Left cardiac atrium (tissue), 4 donors: ENCODE data around the gene NIP7. TPM values are rescaled to one million over a fixed set of nuclear protein-coding genes. Genes with fewer than 3 reads are reported as not detected.

Experiments
- ATAC-seq, 2 donors: fragments of 200-7000 bp; cut with Tn5 transposase; one replicate each; pipeline ENCODE4 v1.9.1; 2020; ENCODE audit warnings: mild to moderate bottlenecking in 2 of 2, moderate library complexity in 2 of 2
- DNase-seq: peaks from one replicate; pipeline ENCODE4 v3.0.0-alpha.2; 2020
- intact Hi-C, 2 donors: fragments of 100-400 bp; cut with DNase I; formaldehyde crosslinking; loops; one replicate each; pipeline versions ENCODE4 v1.14.1 to v1.15.1; 2022 to 2023
- total RNA-seq, 2 donors: library from RNA; stranded (reverse); fragmentation: NEBNext Ultra II Directional; extraction: Animal tissue kit (Norgen Biotek cat#: 25700); gene quantifications; one replicate each; pipeline ENCODE4 v1.2.1, GENCODE V29; 2021
- donor health status: DM: no; HTN: yes; CAD: no.
- donor health status: DM: no; HTN: yes; CAD: no; lungs with severe emphysema.
- donor health status: DM: yes; HTN: yes; CAD: no.
- donor health status: Dilated cardiomyopathy.

Gene NIP7
- total RNA-seq, 2 donors from 2014 or later: 9.1 to 20.8 TPM

DNA sequence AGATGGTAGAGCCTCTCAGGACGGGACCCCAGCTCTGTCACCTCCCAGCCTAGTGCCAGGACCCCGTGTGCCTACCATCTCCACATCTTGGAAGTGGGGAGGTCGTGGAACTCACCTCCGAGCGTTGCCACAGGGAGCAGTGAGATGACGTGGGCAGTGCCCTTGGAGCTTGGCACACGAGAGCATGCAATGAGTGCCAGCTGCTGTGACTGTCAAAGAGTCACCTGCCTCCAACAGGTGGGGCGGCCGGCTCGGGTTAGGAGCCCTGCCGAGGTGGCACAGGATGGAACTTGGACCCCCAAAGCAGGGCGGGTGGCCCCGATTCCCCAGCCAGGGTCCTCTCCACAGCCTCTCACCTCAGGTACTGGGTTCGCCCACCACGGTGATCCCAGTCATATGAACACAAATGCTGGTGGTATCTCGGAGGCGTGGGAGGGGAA is 23.0 kb upstream of the NIP7 start:
- no peak for DNase-seq
- no peak for ATAC-seq
- intact Hi-C loops: no loop called here

- ATAC-seq (no peak), DNase-seq (no peak)
- intact Hi-C loops: no loop called here
Observed at GRCh38 chr16:69318177-69318910, 21.2 kb upstream of the NIP7 start.

- intact Hi-C loops: no loop called here
- ATAC-seq (no peak), DNase-seq (no peak)
Observed at GRCh38 chr16:69318911-69319289, 20.7 kb upstream of the NIP7 start.

DNA sequence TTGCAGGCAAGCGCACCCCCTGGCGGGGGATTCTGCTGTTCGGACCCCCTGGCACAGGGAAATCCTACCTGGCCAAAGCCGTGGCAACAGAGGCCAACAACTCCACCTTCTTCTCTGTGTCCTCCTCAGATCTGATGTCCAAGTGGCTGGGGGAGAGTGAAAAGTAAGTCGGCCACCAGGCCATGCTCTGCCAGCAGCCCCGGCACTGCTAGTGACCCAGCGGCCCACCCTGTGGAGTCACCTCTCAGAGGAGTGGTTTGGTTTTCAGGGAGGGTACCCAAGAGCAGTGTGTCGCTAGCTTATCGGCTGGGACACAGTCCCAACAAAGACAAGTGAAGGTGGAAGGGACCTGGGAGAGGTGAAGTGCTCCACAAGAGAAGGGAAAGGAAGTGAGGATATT is 20.2 kb upstream of the NIP7 start:
- intact Hi-C loops: no loop called here
- DNase-seq (no peak), ATAC-seq (no peak)

GRCh38 chr16:69319826-69320739 is 19.5 kb upstream of the NIP7 start:
- no peak for ATAC-seq
- DNase-seq: no peak
- intact Hi-C loops: no loop called here

DNA sequence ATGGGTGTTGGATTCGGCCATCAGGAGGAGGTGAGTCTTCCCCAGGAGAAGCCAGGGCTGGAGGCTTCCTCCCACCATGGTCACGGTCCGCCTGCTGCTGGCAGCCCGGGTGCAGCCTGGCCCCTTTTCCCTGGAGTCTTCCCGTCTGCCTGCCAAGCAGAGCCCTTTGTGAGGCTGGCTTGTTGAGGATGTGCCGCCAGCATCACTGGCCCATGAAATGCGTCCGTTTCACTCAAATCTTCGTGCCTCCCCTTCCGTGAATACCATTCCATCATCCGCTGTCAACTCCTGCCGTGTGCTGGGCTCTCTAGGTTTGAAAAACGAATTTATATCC is 18.9 kb upstream of the NIP7 start:
- DNase-seq (no peak), ATAC-seq (no peak)
- intact Hi-C loops: no loop called here

DNA sequence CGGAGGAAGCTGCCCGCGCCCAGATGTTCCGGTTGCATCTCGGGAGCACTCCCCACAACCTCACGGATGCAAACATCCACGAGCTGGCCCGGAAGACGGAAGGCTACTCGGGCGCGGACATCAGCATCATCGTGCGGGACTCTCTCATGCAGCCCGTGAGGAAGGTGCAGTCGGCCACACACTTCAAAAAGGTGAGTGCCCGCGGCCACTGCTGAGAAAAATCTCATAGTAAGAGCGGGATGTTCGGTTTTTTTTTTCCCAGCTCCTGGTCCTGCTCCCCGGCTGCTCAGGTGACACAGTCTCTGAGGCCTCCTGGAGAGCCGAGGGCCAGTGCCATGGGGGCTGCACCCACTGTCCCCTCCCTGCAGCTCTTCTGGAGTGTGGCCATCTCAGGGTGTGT is 18.5 kb upstream of the NIP7 start:
- ATAC-seq (no peak), DNase-seq (no peak)
- intact Hi-C loops: no loop called here

- ATAC-seq (no peak), DNase-seq (no peak)
- intact Hi-C loops: no loop called here
Observed at GRCh38 chr16:69322343-69322742, 17.2 kb upstream of the NIP7 start.

- intact Hi-C loops: no loop called here
- DNase-seq (no peak), ATAC-seq (no peak)
Observed at GRCh38 chr16:69323415-69323814, 16.2 kb upstream of the NIP7 start.

DNA sequence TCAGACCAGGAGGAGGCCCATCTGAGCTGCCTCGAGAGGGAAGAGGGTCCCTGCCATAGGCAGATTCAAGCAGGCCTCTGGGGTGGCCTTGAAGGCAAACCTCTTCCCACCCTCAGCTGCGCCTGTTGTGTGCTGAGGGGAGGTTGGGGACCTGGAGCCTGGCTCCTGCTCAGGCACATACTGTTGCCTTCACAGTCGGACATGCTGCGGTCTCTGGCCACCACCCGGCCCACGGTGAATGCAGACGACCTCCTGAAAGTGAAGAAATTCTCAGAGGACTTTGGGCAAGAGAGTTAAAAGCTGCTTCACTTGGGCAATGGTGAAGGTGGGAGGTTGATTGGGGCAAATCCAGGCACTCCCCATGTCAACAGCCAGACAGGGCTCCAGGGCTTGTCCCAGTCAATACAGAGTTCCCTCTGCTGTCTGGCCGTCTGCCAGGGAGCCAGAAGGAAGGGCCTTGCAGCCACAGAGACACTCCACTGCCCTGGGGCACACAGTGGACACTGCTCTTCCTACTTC is 15.5 kb upstream of the NIP7 start:
- ATAC-seq: peak; percentile 62 to 63
- intact Hi-C loops: no loop called here
- DNase-seq: peak; percentile 68

DNA sequence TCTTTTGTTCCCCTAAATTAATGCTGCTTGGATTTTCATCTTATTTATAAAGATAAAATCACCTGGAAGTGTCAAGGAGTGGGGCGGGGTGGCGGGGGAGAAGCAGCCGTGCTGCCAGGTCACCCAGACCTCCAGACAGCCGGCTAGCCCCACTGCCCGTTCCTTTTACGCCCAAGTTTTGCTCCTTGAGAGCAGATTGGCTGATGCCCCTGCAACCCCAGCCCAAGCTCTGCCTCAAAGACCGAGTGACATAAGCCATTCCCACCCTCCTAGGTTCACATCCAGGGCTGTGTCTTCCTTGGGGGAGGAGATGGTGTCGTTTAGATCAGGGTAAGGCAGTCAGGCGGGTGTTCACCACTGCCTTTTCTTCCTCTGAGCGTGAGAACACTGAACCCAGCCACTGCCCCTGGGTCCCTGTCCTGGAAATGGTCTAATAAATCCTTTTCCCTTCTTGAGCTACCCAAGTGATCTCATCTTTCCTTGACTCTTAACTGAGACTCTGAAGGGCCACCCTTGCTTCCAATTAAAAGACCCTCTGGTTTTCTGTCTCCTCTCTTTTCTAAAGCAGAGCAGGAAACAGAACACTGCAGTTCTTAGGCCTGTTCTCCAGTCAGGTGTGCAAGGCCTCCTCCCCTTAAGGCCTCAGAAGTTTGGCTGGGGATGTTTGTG is 14.9 kb upstream of the NIP7 start:
- ATAC-seq (no peak), DNase-seq (no peak)
- intact Hi-C loops: no loop called here

DNA sequence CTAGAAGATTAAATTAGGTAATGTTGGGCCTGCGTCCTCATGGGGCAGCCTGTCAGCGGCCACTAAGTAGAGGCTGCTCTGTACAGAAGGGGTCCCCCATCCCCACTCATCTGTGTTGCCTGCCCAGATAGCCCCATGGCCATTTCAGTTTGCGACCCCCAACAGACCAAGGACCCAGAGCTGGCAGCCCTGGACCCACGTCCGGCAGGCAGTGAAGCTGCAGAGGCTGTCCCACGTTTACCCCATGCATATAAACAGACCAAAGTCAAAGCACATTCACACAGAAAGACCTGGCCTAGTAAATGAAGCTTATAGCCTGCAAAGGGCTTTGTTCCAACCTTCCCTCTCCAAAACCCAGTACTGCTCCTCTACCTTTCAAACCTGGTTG is 13.8 kb upstream of the NIP7 start:
- intact Hi-C loops: no loop called here
- DNase-seq (no peak), ATAC-seq (no peak)

- intact Hi-C loops: no loop called here
- ATAC-seq: no peak
Observed at GRCh38 chr16:69326172-69326873, 13.2 kb upstream of the NIP7 start.

DNA sequence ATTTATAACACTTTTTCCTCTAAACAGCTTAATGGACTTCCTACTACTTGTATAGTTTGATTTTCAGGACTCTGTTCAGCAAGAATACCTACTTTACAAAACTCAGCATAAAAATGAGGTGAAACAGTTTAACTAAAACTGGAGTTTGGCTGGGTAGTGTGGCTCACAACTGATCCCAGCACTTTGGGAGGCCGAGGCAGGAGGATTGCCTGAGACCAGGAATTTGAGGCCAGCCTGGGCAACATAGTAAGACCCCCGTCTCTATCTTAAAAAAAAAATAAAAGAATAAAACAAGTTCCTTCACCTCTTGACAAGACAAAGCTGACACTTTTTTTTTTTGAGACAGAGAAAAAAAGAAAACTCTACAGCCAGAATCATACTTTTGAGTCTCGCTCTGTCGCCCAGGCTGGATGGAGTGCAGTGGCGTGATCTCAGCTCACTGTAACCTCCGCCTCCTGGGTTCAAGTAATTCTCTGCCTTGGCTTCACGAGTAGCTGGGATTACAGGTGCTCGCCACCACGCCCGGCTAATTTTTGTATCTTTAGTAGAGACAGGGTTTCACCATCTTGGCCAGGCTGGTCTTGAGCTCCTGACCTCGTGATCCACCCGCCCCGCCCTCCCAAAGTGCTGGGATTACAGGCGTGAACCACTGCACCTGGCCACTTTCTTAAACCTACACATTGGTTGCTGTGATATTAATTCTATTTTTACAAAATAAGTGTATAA is 11.8 kb upstream of the NIP7 start:
- DNase-seq: no peak
- intact Hi-C loops: no loop called here
- no peak for ATAC-seq

More at GRCh38 chr16:69326172-69326873, 13.2 kb upstream of the NIP7 start:
- no peak for DNase-seq

- ATAC-seq: no peak
Observed at GRCh38 chr16:69328854-69329316, 10.7 kb upstream of the NIP7 start.

GRCh38 chr16:69329369-69330285 is 9.9 kb upstream of the NIP7 start:
- DNase-seq (peak; percentile 41), ATAC-seq (peak; percentile 42 to 53)
- intact Hi-C loops: no loop called here

More at GRCh38 chr16:69328854-69329316, 10.7 kb upstream of the NIP7 start:
- DNase-seq: peak; percentile 10
- intact Hi-C loops: no loop called here

- intact Hi-C loops: no loop called here
- ATAC-seq: peak; percentile 99
Observed at GRCh38 chr16:69330286-69331109, 9.1 kb upstream of the NIP7 start, which contains the start of gene PDF. TSS of gene PDF (minus strand) at chr16:69330588. CDS start at chr16:69330570, 18 bp downstream.

More at GRCh38 chr16:69330286-69331109, 9.1 kb upstream of the NIP7 start, which contains the start of gene PDF:
- DNase-seq: peak; percentile 97
